Hematopoietic multipotent progenitor cell treated with erythropoietin and hydrocortisone succinate and interleukin-3 and kit ligand, for 8 days (in vitro differentiated cells): ENCODE results near the gene LGSN.
"Not testable (repeated sequence)": the region's sequence is repeated elsewhere in the genome, so short reads cannot be mapped to it uniquely, and the experiment has no call there.

ENCODE experiments used
- DNase-seq: peaks from one replicate; pipeline ENCODE4 v3.0.0-alpha.2; 2015

LGSN gene, protein sequence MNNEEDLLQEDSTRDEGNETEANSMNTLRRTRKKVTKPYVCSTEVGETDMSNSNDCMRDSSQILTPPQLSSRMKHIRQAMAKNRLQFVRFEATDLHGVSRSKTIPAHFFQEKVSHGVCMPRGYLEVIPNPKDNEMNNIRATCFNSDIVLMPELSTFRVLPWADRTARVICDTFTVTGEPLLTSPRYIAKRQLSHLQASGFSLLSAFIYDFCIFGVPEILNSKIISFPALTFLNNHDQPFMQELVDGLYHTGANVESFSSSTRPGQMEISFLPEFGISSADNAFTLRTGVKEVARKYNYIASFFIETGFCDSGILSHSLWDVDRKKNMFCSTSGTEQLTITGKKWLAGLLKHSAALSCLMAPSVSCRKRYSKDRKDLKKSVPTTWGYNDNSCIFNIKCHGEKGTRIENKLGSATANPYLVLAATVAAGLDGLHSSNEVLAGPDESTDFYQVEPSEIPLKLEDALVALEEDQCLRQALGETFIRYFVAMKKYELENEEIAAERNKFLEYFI

DNA sequence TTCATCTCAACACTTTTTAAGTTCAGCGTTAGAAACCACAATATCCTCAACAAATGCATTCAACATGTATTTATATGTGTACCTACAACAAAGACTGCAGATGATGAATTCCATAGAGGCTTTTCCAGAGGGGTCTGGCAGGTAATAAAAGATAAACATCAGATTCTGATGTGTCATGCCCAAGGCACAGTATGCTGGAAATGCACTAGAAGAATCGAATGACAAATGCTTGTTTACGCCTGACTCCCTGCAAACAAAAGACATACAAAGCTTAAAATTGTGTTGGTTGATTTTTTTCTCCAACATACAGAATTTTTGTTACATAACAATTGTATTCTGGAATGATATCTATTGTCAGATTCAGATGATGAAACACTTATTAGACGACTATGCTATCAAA lies at the start of gene LGSN:
TSS of gene LGSN (minus strand) at position 45 of the 400 bp plus-strand sequence. CDS start at position 5, 40 bp downstream.
- no peak for DNase-seq

DNA sequence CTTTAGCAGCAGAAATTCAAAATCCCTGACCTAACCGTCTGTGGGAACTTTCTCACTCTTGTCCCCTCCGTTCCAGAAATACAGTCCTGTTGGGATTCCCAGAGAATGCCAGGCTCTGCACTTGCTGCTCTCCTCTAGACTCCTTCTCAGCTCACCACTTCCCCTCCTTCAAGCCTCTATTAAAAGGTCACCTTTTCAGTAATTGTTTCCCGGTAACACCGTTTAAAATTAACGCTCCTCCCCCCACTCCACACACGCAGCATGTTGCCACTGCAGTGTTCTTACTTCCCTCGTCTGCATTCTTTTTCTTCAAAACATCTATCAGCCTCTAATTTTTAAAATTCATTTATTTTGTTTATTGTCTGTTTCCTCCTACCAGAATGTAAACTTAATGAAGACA lies 48.6 kb upstream of the LGSN start:
- DNase-seq = no peak

DNA sequence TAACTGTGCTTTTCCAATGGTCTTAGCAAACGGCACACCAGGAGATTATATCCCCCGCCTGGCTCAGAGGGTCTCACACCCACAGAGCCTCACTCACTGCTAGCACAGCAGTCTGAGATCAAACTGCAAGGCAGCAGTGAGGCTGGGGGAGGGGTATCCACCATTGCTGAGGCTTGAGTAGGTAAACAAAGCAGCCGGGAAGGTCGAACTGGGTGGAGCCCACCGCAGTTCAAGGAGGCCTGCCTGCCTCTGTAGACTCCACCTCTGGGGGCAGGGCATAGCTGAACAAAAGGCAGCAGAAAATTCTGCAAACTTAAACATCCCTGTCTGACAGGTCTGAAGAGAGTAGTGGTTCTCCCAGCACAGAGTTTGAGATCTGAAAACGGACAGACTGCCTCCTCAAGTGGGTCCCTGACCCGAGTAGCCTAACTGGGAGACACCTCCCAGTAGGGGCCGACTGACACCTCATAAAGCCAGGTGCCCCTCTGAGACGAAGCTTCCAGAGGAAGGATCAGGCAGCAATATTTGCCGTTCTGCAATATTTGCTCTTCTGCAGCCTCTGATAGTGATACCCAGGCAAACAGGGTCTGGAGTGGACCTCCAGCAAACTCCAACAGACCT lies 42.8 kb upstream of the LGSN start:
- not testable (repeated sequence) for DNase-seq

DNA sequence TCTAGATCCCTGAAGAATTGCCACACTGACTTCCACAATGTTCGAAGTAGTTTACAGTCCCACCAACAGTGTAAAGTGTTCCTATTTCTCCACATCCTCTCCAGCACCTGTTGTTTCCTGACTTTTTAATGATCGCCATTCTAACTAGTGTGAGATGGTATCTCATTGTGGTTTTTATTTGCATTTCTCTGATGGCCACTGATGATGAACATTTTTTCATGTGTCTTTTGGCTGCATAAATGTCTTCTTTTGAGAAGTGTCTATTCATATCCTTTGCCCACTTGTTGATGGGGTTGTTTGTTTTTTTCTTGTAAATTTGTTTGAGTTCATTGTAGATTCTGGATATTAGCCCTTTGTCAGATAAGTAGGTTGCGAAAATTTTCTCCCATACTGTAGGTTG lies 37.6 kb upstream of the LGSN start:
- not testable (repeated sequence) for DNase-seq

DNA sequence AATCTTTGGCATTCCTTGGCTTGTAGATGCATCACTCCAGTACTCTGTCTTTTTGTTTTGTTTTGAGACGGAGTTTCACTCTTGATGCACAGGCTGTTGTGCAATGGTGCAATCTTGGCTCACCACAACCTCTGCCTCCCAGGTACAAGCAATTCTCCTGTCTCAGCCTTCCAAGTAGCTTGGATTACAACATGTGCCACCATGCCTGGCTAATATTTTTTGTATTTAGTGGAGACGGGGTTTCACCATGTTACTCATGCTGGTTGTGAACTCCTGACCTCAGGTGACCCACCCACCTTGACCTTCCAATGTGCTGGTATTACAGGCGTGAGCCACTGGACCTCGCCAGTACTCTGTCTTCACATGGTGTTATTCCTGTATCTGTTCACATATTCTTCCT lies 35.8 kb upstream of the LGSN start:
- DNase-seq = no peak

DNA sequence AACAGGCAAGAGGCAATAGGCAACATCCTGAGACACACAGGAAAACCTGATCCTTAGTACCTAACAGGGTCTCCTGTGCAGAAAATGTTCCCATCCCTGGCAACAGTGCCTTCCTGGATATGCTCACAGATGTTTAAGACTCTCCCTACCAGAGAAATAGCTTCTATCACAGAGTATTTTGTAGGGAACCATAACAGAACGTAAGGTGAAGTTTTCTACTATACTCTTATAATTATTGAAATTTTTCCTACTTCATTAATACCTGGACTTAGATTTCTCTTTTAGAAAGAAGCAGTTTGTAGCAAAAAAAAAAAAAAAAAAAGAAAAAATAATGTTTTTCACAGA lies 33.5 kb upstream of the LGSN start:
- no peak for DNase-seq

DNA sequence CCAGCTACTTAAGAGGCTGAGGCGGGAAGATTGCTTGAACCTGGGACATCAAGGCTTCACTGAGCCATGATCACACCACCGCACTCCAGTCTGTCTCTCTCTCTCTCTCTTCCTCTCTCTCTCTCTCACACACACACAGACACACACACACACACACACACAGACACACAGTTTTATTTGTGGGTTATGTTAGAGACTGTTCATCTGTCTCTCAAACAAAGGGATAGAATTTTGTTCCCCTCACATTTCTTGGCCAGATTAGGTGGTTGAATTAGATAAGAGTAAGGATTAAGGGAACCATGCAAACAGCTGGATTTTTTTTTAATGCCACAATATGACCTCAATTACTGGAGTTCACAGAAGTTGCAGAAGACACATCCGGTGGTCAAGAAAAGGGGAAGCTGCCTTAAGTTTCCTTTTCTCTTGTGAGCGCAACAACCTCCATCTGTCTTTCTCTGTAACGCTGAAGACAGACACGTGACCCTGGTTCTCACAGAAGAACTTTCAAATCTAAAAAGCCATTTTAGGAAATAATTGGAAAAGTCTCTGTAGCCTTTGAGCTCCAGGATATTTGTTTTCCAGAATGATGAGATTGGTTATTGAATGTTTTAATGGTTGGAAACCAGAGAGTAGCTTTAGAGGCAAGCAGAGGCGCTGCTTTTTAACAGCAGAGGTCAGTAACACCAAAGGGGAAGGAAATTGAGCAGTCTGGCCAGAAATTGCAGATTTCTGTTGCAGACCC lies 32.9 kb upstream of the LGSN start:
- peak; percentile 50 for DNase-seq

DNA sequence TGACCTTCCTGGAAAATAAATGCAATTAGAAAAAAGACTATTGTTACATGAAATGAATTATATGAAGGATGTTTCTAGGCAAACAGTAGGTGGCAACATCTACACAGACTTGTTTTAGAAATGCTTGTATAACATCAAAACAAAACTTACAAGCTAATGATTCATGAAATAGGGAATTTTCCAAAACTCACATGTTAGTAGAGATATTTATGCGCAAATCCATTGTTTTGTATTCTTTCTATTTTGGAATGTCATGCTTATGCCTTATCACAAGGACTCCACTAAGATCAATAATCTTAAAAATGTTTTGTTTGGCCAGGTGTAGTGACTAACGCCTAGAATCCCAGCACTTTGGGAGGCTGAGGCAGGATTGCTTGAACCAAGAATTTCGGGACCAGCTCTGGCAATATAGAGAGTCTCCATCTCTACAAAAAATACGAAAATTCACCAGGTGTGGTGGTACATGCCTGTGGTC lies 32.3 kb upstream of the LGSN start:
- DNase-seq = peak; percentile 24

DNA sequence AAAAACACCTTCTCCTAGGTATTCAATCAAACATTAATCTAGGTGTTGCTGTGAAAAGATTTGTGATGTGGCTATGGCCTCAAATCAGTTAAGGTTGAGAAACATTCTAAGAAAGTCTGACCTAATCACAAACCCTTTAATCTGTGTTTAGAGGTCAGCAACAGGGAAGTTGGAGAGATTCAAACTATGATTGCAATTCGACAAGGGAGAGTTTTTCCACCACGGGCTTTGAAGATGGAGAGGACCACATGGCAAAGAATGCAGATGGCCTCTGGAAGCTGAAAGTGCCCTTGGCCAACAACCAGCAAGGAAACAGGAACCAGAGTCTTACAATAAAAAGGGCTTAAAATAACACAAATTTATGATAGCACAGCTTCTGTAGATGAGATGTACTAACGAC lies 29.6 kb upstream of the LGSN start:
- peak; percentile 1 for DNase-seq

DNA sequence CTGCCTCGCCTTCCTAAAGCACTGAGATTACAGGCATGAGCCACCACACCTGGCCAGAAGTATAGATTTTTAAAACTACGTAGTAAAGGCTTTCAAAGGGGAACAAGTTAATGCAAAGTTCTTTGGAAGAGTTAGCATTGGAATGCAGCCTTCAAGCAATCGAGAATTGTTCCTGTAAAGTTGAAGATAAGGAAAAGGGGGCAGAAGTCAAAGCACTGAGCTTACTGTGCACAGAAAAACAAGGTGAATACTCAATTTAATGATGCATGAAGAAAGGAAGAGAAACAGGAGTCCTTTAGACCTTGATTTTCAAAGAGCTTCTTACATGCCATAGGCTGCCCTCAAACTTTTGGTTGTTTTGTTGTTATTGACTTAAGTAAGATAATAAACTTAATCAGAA lies 29.1 kb upstream of the LGSN start:
- DNase-seq = no peak

DNA sequence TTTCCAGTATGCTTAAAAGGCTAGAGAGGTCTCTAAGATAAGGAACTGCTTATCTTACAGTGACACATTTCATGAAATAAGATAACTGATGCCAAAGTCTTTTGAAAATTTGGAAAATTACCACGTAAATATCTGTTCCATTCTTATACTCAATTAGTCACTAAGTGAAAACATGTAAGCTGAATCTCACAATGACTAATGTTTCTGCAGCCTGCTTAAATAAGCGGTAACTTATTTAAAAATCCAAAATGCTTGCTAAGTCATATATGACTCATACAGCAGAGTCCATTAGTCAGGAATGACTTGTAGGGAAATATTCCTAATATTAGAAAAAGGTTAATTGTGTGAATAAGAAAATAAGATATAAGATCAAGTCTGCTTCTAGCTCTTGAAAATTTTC lies 27.8 kb upstream of the LGSN start:
- peak; percentile 1 for DNase-seq

DNA sequence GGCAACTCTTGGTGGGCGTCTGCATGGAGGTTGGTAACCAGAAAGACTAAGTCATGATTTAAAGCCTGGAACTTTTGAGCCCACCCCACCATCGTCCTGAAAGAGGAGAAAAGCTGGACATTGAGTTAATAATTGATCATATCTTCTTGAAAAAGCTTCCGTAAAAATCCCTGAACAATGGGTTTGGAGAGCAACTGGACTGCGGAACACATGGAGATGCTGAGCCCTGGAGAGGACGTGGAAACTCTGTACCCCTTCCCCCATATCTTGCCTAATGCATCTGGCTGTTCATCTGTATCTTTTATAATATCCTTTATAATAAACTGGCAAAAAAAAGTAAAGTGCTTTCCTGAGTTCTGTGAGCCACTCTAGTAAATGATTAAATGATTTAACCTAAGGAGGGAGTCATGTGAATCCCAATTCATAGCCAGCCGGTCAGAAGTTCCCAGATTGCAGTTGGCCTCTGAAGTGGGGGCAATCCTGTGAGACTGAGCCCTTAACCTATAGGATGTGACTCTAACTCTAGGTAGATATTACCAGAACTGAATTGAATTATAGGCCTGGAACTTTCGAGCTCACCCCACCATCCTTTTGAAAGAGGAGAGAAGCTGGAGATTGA lies 26.5 kb upstream of the LGSN start:
- no peak for DNase-seq

DNA sequence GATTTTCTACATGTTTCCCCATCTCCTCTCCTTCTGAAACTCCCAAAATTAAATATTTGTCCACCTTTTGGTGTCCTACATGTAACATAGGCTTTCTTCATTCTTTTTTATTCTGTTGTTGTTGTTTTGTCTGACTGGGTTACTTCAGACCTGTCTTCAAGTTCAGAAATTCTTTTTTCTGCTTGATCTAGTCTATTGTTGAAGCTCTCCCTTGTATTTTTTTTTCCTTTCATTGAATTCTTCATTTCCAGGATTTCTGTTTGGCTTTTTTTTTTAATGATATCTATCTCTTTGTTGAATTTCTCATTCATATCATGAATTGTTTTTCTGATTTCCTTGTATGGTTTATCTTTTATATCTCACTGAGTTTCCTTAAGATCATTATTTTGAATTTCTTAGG lies 20.6 kb upstream of the LGSN start:
- DNase-seq = no peak

DNA sequence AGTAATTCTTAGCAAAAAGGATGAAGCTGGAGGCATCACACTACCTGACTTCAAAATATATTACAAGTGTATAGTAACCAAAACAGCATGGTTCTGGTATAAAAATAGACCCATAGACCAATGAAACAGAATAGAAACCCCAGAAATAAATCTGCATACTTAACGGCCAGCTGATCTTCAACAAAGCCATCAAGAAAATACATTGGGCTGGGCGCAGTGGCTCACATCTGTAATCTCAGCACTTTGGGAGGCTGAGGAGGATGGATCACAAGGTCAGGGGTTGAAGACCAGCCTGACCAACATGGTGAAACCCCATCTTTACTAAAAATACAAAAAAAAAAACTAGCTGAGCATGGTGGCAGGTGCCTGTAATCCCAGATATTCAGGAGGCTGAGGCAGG lies 14.9 kb upstream of the LGSN start:
- not testable (repeated sequence) for DNase-seq

DNA sequence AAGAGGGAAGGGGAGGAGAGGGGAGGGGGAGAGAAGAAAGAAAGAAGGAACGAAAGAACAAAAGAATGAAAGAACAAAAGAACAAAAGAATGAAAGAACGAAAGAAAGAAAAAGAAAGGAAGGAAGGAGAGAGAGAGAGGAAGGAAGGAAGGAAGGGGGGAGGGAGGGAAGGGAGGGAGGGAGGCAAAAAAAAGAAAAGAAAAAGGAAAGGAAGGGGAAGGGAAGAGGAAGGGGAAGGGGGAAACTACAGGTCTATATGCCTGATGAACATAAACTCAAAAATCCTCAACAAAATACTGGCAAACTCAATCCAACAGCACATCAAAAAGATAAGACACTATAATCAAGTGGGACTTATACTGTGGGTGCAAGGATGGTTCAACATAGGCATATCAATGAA lies 13.7 kb upstream of the LGSN start:
- DNase-seq = no peak

DNA sequence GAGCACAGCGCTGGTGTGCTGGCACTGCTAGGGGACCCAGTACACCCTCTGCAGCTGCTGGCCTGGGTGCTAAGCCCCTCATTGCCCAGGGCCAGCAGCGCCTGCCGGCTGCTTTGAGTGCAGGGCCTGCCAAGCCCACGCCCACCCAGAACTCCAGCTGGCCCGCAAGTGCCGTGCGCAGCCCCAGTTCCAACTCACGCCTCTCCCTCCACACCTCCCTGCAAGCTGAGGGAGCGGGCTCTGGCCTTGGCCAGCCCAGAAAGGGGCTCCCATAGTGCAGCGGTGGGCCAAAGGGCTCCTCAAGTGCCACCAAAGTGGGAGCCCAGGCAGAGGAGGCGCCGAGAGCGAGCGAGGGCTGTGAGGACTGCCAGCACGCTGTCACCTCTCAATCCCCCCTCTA lies 6.8 kb upstream of the LGSN start:
- DNase-seq = not testable (repeated sequence)

DNA sequence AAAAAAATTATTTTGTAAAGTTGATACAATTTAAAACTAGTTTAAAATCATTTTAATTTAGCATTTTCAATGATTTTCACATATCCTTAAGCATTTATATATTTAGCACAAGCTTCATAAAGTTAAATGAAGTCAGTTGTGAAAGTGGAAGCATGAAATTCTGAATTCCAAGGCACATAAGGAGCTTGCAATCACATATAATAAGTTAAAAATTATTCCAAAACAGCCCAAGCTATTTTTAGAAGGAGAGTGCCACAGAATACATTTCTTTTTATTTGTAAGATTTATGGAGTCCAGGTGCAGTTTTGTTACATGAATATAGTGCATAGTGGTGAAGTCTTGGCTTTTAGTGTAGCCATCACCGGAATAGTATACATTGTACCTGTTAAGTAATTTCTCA lies 3.2 kb upstream of the LGSN start:
- no peak for DNase-seq

DNA sequence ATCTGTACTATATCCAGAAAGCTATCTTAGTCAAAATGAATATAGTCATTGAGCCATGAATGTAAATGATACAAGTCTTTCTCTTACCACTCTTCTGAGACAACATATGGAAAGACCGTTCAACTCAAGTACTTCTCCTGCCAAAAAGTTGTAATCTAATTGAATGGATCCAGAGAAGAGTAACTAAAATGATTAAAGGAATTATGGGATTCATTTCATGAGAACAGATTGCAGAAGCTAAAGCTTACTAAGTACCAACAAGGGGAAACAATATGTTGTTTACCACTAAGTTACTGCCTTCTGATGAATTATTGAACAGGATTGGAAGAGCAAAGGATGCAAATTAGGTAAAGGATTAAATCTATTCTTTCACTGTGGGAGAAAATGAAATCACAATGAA lies 2.0 kb upstream of the LGSN start:
- DNase-seq = no peak

DNA sequence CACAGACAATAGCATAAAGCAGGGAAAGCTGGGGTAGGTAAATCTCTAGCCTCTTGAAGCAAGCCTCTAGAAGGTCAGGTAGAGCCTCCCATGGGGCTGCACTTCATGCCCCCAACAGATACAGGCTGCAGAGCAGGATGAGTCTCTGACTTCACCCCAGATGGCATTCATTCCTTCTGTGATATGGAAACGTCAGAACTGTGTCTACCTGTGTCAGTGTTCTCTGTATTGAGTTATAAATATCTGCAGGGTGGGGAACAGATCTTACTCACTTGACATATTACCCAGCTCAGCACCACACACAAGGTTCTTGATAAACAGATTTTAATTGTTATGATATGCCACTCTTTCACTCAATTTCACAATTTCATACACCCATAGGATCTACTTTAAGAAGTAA lies 2.1 kb downstream of the LGSN start:
- DNase-seq = no peak

DNA sequence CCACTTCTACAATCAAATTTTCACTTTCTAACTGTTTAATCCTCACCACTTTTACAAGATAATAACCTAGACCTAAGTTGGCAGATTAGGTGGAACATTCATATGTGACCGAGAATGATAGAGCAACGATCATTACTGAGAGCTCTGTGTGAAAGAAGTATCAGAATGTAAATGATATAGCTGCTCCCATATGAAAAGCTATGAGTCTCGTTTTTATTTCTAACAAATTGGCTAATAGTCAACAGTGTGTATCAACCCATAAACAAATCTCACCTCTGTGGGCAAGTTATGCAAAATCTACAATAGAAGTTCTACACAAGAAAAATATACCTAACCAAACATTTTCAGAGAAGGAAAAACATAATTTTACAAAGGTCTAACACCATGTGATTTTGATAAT lies 3.7 kb downstream of the LGSN start:
- DNase-seq = no peak

DNA sequence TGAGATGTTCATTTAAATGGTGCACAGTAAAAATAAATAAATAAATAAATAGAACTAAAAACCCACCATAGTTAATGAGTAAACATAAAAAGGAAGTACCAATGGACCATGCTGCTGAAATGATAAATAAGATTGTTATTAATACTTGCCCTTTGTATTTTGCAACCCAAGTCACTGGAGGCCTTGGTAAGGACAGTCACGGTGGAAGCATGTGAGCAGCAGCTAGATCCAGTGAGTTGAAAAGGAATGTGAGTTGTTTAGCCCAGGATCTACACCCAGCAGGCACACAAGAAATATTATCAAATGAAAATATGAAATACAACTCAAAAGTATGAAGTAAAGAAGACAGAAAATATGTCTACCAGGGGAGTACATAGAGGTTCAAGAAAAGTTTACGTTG lies 6.7 kb downstream of the LGSN start:
- DNase-seq = no peak

DNA sequence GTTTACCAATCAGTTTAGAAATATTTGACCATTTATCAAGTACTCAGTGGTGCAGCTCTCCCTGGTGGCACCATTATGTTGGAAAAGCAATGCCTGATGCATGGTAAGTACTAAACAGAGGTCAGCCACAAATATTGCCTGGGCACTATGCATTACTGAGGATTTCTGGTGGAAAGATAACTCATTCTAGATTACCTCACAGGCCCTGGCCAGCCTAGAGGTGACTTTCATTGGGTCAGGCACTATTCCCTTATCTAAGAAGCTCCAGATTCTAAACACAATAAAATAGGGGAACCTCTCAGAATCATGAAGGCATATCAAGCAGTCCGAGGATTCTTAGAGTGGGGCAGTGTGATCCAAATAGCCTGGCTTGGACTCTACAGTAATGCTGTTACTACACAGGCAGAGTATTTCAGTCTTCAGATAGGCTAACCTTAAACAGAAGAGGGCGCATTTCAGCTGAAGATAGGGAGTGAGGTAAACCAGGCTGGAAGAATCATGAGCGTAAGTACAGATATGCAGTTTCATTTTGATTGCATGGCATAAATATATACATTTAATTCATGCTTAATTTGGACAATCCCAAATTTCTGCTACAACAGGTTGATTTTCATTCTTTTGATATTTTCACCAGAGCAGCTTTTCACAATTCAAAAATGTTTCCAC lies 12.1 kb downstream of the LGSN start:
- peak; percentile 12 for DNase-seq

DNA sequence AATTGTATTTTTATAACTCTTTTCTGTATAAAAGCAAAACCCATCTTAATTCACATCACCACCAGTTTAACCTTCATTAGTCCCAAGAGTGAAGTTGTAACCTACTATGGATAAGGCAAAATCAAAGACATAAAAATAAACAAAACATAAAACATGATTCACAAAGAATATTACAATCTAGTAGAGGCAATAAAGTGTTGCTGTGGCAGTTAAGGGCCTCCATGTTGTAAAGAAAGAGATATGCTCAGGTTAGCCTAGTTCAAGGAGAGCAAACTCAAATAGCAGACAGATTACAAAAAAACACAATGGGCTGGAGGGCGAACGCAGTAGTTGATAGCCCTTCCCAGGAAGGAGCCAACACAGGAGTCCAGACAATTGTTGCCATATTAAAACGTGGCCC lies 13.4 kb downstream of the LGSN start:
- DNase-seq = no peak
